ENCODE results near the gene QRICH1. TPM values are rescaled to one million over a fixed set of nuclear protein-coding genes. Genes with fewer than 3 reads are reported as not detected.

The QRICH1 gene
- total and polyA plus RNA-seq, 2 of the 13 experiments (the other 11 are each of a cell fraction or from before 2014, with no cell fraction given) = 52.6 to 102 TPM

DNA sequence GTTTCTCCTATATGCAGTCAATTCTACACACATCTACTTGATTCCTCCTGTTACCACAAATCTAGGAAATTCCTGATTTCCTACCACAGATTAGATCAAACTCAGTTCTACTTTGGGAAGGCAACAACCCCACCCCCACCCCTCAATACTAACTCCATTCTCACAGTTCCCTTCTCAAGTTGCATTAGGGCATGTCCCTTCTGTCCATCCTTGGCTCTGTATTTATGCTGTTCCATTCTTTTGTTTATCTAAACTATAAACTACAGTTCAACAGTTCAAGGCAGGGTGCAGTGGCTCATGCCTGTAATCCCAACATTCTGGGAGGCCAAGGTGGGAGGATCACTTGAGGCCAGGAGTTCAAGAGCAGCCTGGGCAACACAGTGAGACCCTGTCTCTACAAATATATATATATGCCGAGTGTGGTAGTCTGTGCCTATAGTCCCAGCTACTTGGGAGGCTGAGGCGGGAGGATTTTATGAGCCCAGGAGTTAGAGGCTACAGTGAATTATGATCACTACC is 39.5 kb downstream of the QRICH1 start:
- peaks cover 30 to 64% of the 10 kb centered on the region in 2 experiments for H3K36me3 ChIP-seq (replicated peaks in 1 of 2; ENCODE audit: control insufficient read depth in 1 of 2, insufficient read depth in 2 of 2, low read length in 2 of 2)
- H3K9ac ChIP-seq (ENCODE audit: insufficient read depth, low read depth, low read length) = no peak overlapping the region
- H3K4me1 ChIP-seq (ENCODE audit: insufficient read depth, low read length) = peaks cover 27% of the 10 kb centered on the region
- BruUV-seq (replicated peaks) = no TSS peak
- ATAC-seq (no peak), FAIRE-seq (no peak), DNase-seq (ENCODE audit: low spot score) (no peak)
- no peak overlapping the region for H3K27ac ChIP-seq (ENCODE audit: extremely low read length, insufficient read depth, low read length)
- H3K4me3 ChIP-seq (replicated peaks in 1 of 3; ENCODE audit: insufficient read depth in 1 of 3, low read depth in 2 of 3, low read length in 3 of 3) = no peak overlapping the region
- ChIA-PET CTCF (ENCODE audit: low intra/inter-chr PET ratio, low total read pairs) (no interaction called here), POLR2A (interaction anchor here (1.5 kb wide), 1 partner anchor 25 kb away, joined by 4 read pairs; the partner anchor contains the start of gene IMPDH2)
- 0 out of 2 replicates have a peak, but pooled peaks cover 5% of the 10 kb centered on the region for H4K20me1 ChIP-seq (ENCODE audit: insufficient read depth, low read length)
- intact Hi-C loops (cut with micrococcal nuclease; ENCODE audit: unreplicated experiment) (no loop called here), in situ Hi-C loops (cut with HindIII; ENCODE audit: extremely low pct_ligation_motif_present, low pct_unique_long_range_greater_than_20kb) (no loop called here)
- no peak overlapping the region for H2AFZ ChIP-seq (ENCODE audit: low read length)
- H3K27me3 ChIP-seq (ENCODE audit: control insufficient read depth in 1 of 2, insufficient read depth in 2 of 2, low read length in 2 of 2) = no peaks in the 10 kb centered on the region
- TF ChIP-seq RERE (CRISPR knock-in tag; IDR thresholded peaks at IDR 0.05; ENCODE audit: low read depth) (no peak), HNF4A (CRISPR knock-in tag; IDR thresholded peaks at IDR 0.05) (peak; percentile 59; the same call in 1 of the 2 replicates), RARA (CRISPR knock-in tag; IDR thresholded peaks at IDR 0.05) (0 out of 2 replicates have a peak, but pooled peaks have one; percentile 23), ZMYM2 (CRISPR knock-in tag; IDR thresholded peaks at IDR 0.05) (0 out of 2 replicates have a peak, but pooled peaks have one; percentile 42), ZNF121 (CRISPR knock-in tag; IDR thresholded peaks at IDR 0.05) (peak; percentile 88)
- TF ChIP-seq, protein P1, sequence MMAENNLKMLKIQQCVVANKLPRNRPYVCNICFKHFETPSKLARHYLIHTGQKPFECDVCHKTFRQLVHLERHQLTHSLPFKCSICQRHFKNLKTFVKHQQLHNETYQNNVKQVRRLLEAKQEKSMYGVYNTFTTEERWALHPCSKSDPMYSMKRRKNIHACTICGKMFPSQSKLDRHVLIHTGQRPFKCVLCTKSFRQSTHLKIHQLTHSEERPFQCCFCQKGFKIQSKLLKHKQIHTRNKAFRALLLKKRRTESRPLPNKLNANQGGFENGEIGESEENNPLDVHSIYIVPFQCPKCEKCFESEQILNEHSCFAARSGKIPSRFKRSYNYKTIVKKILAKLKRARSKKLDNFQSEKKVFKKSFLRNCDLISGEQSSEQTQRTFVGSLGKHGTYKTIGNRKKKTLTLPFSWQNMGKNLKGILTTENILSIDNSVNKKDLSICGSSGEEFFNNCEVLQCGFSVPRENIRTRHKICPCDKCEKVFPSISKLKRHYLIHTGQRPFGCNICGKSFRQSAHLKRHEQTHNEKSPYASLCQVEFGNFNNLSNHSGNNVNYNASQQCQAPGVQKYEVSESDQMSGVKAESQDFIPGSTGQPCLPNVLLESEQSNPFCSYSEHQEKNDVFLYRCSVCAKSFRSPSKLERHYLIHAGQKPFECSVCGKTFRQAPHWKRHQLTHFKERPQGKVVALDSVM (CRISPR knock-in tag; IDR thresholded peaks at IDR 0.05) = peak; percentile 94
- no peaks in the 10 kb centered on the region for H3K9me3 ChIP-seq (ENCODE audit: low read length)
- 100% methylated on average over 2 of the region's 2 CpGs for WGBS (ENCODE audit: low lambda C conversion rate)
- H3K79me2 ChIP-seq (ENCODE audit: insufficient read depth, low read length) = peaks cover 4% of the 10 kb centered on the region
- no peak overlapping the region for H3K4me2 ChIP-seq (ENCODE audit: low read depth, low read length)

All from HepG2 (cell line).